ENCODE measurements around the gene BDH1. TPM values are rescaled to one million over a fixed set of nuclear protein-coding genes. Genes with fewer than 3 reads are reported as not detected.
A peak's percentile ranks its signal among the peaks of the same experiment; 100 is the strongest.
"Not testable (repeated sequence)": the region's sequence is repeated elsewhere in the genome, so short reads cannot be mapped to it uniquely, and the experiment has no call there.

The BDH1 gene
- total RNA-seq, 1 donor from 2014 or later = 69.4 TPM

- no peak for DNase-seq (ENCODE audit: low spot score)
Measured at GRCh38 chr3:197520311-197521276, 35.2 kb downstream of the BDH1 start.

- DNase-seq (ENCODE audit: low spot score) = no peak
Measured at GRCh38 chr3:197519801-197520211, 36.0 kb downstream of the BDH1 start.

DNA sequence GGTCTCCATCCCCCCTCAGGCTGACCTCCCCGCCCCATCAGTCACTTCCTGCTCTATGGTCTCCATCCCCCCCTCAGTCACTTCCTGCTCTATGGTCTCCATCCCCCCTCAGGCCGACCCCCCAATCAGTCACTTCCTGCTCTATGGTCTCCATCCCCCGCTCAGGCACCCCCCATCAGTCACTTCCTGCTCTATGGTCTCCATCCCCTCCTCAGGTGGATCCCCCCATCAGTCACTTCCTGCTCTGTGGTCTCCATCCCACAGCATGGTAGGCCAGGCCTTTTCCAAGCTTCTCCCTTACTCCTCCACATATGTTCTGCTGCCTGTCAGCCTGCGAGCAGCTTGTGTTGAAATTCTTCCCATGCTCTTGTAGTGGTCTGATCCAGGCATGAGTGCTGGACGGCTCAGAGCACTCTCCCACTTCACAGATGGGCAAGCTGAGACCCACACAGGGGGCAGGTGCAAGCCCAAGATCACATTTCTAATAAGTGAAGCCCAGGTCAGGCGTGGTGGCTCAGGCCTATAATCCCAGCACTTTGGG, 36.8 kb downstream of the BDH1 start:
- DNase-seq (ENCODE audit: low spot score) = no peak

DNA sequence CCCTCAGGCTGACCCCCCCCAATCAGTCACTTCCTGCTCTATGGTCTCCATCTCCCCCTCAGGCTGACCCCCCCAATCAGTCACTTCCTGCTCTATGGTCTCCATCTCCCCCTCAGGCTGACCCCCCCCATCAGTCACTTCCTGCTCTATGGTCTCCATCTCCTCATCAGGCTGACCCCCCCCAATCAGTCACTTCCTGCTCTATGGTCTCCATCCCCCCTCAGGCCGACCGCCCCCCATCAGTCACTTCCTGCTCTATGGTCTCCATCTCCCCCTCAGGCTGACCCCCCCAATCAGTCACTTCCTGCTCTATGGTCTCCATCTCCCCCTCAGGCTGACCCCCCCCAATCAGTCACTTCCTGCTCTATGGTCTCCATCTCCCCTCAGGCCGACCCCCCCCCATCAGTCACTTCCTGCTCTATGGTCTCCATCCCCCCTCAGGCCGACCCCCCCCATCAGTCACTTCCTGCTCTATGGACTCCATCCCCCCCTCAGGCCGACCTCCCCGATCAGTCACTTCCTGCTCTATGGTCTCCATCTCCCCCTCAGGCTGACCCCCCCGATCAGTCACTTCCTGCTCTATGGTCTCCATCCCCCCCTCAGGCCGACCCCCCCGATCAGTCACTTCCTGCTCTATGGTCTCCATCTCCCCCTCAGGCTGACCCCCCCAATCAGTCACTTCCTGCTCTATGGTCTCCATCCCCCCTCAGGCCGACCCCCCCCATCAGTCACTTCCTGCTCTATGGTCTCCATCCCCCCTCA, 37.7 kb downstream of the BDH1 start:
- DNase-seq (ENCODE audit: low spot score) = not testable (repeated sequence)

DNA sequence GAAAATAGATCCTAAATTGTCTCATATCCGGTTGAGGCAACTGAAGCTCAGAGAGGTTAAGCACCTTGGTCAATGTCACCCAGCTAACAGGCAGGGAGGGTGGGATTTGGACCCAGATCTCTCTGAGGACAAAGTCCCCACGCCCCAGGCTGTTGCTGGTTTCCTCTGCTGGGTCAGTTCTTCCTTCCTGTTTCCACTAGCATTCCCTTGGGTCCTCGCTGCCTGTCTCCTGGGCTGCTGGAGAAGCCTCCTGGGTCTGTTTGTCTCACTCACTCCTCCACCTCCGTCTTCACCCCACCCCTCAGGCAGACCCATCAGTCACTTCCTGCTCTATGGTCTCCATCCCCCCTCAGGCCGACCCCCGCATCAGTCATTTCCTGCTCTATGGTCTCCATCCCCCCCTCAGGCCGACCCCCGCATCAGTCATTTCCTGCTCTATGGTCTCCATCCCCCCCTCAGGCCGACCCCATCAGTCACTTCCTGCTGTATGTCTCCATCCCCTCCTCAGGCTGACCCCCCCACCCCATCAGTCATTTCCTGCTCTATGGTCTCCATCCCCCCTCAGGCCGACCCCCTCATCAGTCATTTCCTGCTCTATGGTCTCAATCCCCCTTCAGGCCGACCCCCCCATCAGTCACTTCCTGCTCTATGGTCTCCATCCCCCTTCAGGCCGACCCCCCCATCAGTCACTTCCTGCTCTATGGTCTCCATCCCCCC, 38.7 kb downstream of the BDH1 start:
- not testable (repeated sequence) for DNase-seq (ENCODE audit: low spot score)

DNA sequence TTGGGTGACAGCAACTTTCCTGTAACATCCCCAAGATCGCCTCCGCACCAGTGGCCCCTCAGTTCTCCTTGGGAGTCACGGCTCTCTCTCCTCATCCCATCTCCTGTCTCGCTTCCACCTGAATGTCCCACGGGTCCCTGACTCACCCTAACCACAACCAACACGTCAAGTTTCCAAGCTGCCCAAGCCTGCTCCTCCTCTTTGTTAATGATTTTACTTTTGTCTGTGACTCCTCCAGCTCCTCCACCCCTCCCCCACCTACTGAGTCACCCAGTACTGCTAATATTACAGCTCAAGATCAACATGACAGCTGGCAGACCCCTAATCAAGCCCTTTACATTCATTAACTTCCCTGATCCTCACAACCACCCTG, 39.3 kb downstream of the BDH1 start:
- peak; percentile 92 for DNase-seq (ENCODE audit: low spot score)

DNA sequence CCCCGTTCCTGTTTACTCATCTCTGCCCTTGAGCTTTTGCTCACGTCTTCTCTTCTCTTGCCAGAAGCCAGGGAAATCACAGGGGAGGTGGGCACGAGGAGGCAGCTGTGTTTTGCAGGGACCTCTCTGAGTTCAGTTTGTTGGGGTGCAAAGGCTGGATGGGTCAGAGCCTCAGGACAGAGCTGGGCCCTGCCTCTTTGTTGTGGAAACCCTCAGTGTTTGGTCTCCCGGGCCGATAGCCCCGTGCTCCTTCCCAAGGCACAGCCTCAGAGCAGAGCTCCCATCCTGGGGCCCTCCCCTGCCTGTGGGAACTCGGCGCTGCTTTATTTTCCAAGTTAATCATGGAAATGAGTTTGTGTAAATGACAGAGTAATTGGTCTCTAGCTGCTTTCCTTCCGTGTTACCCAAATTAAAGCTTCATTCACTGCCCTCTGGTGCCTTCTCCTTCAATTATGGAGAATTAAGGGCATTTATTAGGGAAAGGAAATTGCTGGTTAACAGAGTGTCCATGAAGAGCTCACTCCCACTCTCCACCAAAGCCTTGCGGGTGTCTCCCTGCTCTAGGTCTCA, 40.9 kb downstream of the BDH1 start:
- no peak for DNase-seq (ENCODE audit: low spot score)

DNA sequence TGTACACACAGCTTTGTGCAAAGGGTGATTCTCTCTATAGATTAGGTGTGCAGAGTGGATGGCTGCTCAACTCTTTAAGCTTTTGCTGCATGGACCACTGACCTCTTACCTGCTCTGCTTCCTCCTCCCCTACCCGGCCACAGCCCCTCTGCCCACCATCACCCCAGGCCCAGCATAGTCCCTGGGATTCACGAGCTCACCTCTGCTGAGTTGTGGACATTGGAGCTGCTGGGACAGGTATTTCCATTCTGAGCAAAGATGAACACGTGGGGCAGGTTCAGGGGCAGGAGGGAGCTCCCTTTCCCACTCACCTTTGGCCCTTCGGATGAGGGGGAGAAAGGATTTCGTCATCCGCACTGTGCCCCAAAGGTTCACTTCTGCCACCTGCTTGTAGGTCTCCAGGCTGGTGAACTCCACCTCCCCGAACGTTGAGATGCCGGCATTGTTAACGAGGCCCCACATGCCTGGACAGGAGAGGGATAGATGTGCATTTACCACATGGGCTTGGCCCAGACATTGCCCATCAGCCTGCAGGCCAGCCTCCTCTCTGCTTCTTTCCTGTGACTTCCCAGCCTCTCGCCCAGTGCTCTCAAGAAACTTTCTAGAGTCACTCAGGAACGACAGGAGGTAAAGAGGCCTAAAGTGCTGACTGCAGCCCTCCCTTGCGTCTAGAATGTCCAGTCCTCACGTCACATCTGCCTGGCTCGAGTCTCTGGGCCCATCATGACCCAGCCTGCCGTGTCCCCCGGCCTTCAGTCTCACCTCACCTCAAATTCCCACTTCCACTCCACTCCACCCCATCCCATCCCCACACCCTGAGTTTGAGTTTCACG, 41.6 kb downstream of the BDH1 start:
- no peak for DNase-seq (ENCODE audit: low spot score)

GRCh38 chr3:197512691-197513571, 42.8 kb downstream of the BDH1 start:
- DNase-seq (ENCODE audit: low spot score) = no peak

DNA sequence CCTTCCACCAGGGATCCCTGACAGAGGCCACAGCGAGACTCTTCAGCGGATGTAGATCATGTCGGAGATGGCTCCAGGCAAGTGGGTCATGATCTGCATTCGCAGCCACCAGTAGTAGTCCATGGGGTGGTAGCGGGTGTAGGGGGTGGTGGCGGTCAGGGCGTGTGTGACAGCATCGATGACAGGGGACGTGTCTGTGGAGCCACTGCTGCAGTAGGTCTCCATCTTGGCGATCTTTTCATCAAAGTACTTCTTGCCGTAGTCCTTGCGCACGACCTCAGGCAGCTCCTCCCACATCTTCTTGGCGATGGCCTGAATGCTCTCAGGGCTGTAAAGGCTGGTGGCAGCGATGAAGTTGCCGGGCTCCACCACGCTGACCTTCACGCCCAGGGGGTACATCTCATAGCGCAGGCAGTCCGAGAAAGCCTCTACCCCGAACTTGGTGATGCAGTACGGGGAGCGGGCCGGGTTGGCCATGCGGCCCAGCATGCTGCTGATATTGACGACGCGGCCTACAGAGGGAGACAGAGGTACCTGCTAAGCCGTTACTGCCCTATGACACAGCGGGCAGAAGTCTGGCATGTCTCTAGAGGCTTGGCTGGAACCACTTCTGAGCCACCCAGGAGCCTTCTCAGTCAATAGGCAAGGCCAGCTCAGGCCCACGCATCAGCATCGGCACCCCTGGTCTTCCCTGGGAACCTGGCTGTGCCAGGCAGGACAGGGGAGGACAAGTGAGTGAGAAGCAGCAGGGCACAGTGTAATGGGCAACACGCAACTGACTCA, 43.7 kb downstream of the BDH1 start:
- DNase-seq (ENCODE audit: low spot score) = no peak

- DNase-seq (ENCODE audit: low spot score) = no peak
Measured at GRCh38 chr3:197511130-197511529, 44.6 kb downstream of the BDH1 start.

GRCh38 chr3:197510642-197511018, 45.1 kb downstream of the BDH1 start:
- no peak for DNase-seq (ENCODE audit: low spot score)

- DNase-seq (ENCODE audit: low spot score) = no peak
Measured at GRCh38 chr3:197508924-197509775, 46.6 kb downstream of the BDH1 start.

GRCh38 chr3:197508461-197508860, 47.3 kb downstream of the BDH1 start:
- DNase-seq (ENCODE audit: low spot score) = no peak

- no peak for DNase-seq (ENCODE audit: low spot score)
Measured at GRCh38 chr3:197508051-197508451, 47.7 kb downstream of the BDH1 start.

- DNase-seq (ENCODE audit: low spot score) = no peak
Measured at GRCh38 chr3:197507541-197507940, 48.2 kb downstream of the BDH1 start.

DNA sequence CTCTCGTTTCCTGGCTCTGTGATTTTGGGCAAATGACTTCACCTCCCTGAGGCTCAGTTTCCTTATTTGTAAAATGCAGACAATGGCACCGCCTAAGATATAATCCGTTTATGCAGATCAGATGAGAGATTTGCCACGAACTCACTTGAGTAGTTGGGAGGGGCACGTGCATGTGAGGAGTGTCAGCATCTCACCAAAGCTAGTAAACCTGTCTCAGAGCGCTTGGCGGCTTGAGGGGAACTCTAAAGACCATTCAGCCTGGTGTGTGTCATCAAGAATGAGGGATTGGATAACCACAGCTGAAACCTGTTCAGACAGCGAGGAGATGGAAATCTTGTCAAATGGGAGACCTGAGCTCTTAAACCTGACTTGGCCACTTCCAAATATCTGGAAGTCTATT, 48.7 kb downstream of the BDH1 start:
- no peak for DNase-seq (ENCODE audit: low spot score)
